HEK293 (cell line): ENCODE data around the gene CTNNA2.

Experiments
- CTCF ChIA-PET: fragments of 350-600 bp; formaldehyde crosslinking; extraction: SDS; loops from one replicate; lab custom pipeline; 2021; ENCODE audit warnings: antibody characterized with exemption; lab: Yijun Ruan, JAX
- POLR2A ChIA-PET: fragments of 300-600 bp; formaldehyde crosslinking; extraction: SDS; loops from one replicate; lab custom pipeline; 2020; ENCODE audit warnings: antibody characterized with exemption, inconsistent platforms; lab: Yijun Ruan, JAX
- H3K27ac ChIP-seq: fragments of 200-500 bp; sonication (Bioruptor generic); 2 replicates; pipeline ENCODE4 v1.5.1; 2014; ENCODE audit warnings: low read depth, low read length, control low read depth, inconsistent platforms; ENCODE audit errors: extremely low read depth
- H3K36me3 ChIP-seq, 2 experiments: fragments of 200-500 bp in 1 of 2; sonication (Bioruptor generic) in 1 of 2; 1 replicate in 1 of 2; 2 replicates in 1 of 2; pipeline ENCODE4 v1.5.1; 2014 to 2017; ENCODE audit warnings: inconsistent platforms in 2 of 2, low read length in 2 of 2; ENCODE audit not compliant: control insufficient read depth in 2 of 2, insufficient read depth in 1 of 2
- H3K4me1 ChIP-seq: fragments of 200-500 bp; sonication (Bioruptor generic); 2 replicates; pipeline ENCODE4 v1.5.1; 2014; ENCODE audit warnings: mild to moderate bottlenecking, low read length, inconsistent platforms; ENCODE audit not compliant: control insufficient read depth, insufficient read depth
- H3K4me3 ChIP-seq: 2 replicates; pipeline ENCODE4 v1.5.1; 2011; ENCODE audit warnings: low read depth, mild to moderate bottlenecking, control low read depth, low read length, moderate library complexity
- H3K9me3 ChIP-seq: fragments of 200-500 bp; sonication (Bioruptor generic); 2 replicates; pipeline ENCODE4 v1.5.1; 2014; ENCODE audit warnings: low read depth, low read length, inconsistent platforms; ENCODE audit not compliant: control insufficient read depth, insufficient read depth
- GLIS1 ChIP-seq: fragments of 450-650 bp; formaldehyde crosslinking; IDR thresholded peaks from 2 replicates; pipeline ENCODE4 v1.5.1; 2016; ENCODE audit warnings: missing biosample characterization, missing genetic modification characterization
- IKZF3 ChIP-seq: fragments of 450-650 bp; IDR thresholded peaks from 2 replicates; pipeline ENCODE4 v1.5.0; 2018; ENCODE audit warnings: missing biosample characterization, mild to moderate bottlenecking, missing genetic modification characterization, moderate library complexity
- KLF1 ChIP-seq: fragments of 450-650 bp; formaldehyde crosslinking; IDR thresholded peaks from 2 replicates; pipeline ENCODE4 v1.5.1; 2016; ENCODE audit warnings: missing biosample characterization, missing genetic modification characterization
- PRDM6 ChIP-seq: fragments of 450-650 bp; formaldehyde crosslinking; IDR thresholded peaks from 2 replicates; pipeline ENCODE4 v1.5.1; 2017; ENCODE audit warnings: missing biosample characterization, missing genetic modification characterization
- TCF7L2 ChIP-seq: IDR thresholded peaks from 2 replicates; pipeline ENCODE4 v1.6.1; 2011; ENCODE audit warnings: low read depth, mild to moderate bottlenecking, inconsistent platforms, low read length, moderate library complexity, borderline replicate concordance
- ZBTB44 ChIP-seq: fragments of 450-650 bp; IDR thresholded peaks from 2 replicates; pipeline ENCODE4 v1.5.1; 2018; ENCODE audit warnings: missing biosample characterization, mild to moderate bottlenecking, missing genetic modification characterization
- ZBTB49 ChIP-seq: fragments of 450-650 bp; formaldehyde crosslinking; IDR thresholded peaks from 2 replicates; pipeline ENCODE4 v1.5.1; 2016; ENCODE audit warnings: missing biosample characterization, missing genetic modification characterization, low read depth
- ZFHX2 ChIP-seq: fragments of 450-650 bp; formaldehyde crosslinking; conservative IDR thresholded peaks from 2 replicates; pipeline ENCODE4 v1.5.1; 2016; ENCODE audit warnings: missing biosample characterization, missing genetic modification characterization
- ZNF148 ChIP-seq: fragments of 450-650 bp; formaldehyde crosslinking; IDR thresholded peaks from 2 replicates; pipeline ENCODE4 v1.5.0; 2017; ENCODE audit warnings: missing biosample characterization, missing genetic modification characterization, borderline replicate concordance
- ZNF174 ChIP-seq: fragments of 450-650 bp; formaldehyde crosslinking; IDR thresholded peaks from 2 replicates; pipeline ENCODE4 v1.5.0; 2017; ENCODE audit warnings: missing biosample characterization, mild to moderate bottlenecking, missing genetic modification characterization
- ZNF211 ChIP-seq: fragments of 450-650 bp; formaldehyde crosslinking; IDR thresholded peaks from 2 replicates; pipeline ENCODE4 v1.5.1; 2016; ENCODE audit warnings: low read depth, missing biosample characterization, missing genetic modification characterization
- ZNF248 ChIP-seq: fragments of 450-650 bp; formaldehyde crosslinking; IDR thresholded peaks from 2 replicates; pipeline ENCODE4 v1.5.1; 2017; ENCODE audit warnings: missing biosample characterization, missing genetic modification characterization
- ZNF266 ChIP-seq: fragments of 450-650 bp; formaldehyde crosslinking; IDR thresholded peaks from 2 replicates; pipeline ENCODE4 v1.5.1; 2016; ENCODE audit warnings: missing biosample characterization, missing genetic modification characterization, low read depth
- ZNF335 ChIP-seq: fragments of 450-650 bp; formaldehyde crosslinking; conservative IDR thresholded peaks from 2 replicates; pipeline ENCODE4 v1.5.1; 2016; ENCODE audit warnings: missing biosample characterization, missing genetic modification characterization
- ZNF639 ChIP-seq: fragments of 450-650 bp; formaldehyde crosslinking; IDR thresholded peaks from 2 replicates; pipeline ENCODE4 v1.5.1; 2016; ENCODE audit warnings: missing biosample characterization, missing genetic modification characterization
- ZNF692 ChIP-seq: fragments of 450-650 bp; formaldehyde crosslinking; IDR thresholded peaks from 2 replicates; pipeline ENCODE4 v1.5.1; 2016; ENCODE audit warnings: missing biosample characterization, missing genetic modification characterization
- ZSCAN23 ChIP-seq: fragments of 450-650 bp; formaldehyde crosslinking; IDR thresholded peaks from 2 replicates; pipeline ENCODE4 v1.5.1; 2016; ENCODE audit warnings: missing biosample characterization, missing genetic modification characterization
- ZSCAN5A ChIP-seq: fragments of 450-650 bp; formaldehyde crosslinking; IDR thresholded peaks from 2 replicates; pipeline ENCODE4 v1.5.1; 2016; ENCODE audit warnings: missing biosample characterization, missing genetic modification characterization

Gene CTNNA2

GRCh38 chr2:79669714-79670113 lies 156.9 kb downstream of the CTNNA2 start:
- Histone ChIP-seq H3K9me3 (no peaks in the 10 kb centered on the region), H3K27ac (no peak overlapping the region)
- TF ChIP-seq ZBTB44 (tag by site-specific recombination) (no peak), KLF1 (tag by site-specific recombination) (no peak), ZNF174 (no peak), ZNF639 (no peak), ZFHX2 (tag by site-specific recombination) (no peak), ZSCAN5A (tag by site-specific recombination) (no peak), ZNF266 (tag by site-specific recombination) (no peak)
- TF ChIP-seq, all 188 proteins: peak for 0
- CTCF ChIA-PET, result no interaction called here
- no peaks in the 10 kb centered on the region for H3K4me1 ChIP-seq
- H3K4me3 ChIP-seq, result no peak overlapping the region
- no peaks in the 10 kb centered on the region for H3K36me3 ChIP-seq
- POLR2A ChIA-PET, result no interaction called here

- H3K36me3 ChIP-seq, result no peaks in the 10 kb centered on the region
- ChIA-PET POLR2A (no interaction called here), CTCF (no interaction called here)
- no peaks in the 10 kb centered on the region for H3K4me1 ChIP-seq
- H3K27ac ChIP-seq, result no peak overlapping the region
- TF ChIP-seq ZNF335 (tag by site-specific recombination), result no peak
- no peak for TF ChIP-seq ZNF211 (tag by site-specific recombination)
- no peak for TF ChIP-seq GLIS1
- no peak for TF ChIP-seq KLF1 (tag by site-specific recombination)
- TF ChIP-seq ZNF692 (tag by site-specific recombination), result no peak
- TF ChIP-seq ZNF148 (tag by site-specific recombination), result no peak
- TF ChIP-seq PRDM6 (tag by site-specific recombination), result no peak
- TF ChIP-seq ZBTB49 (tag by site-specific recombination), result no peak
- no peak for TF ChIP-seq ZSCAN23 (tag by site-specific recombination)
- TF ChIP-seq TCF7L2, result no peak
- TF ChIP-seq IKZF3 (tag by site-specific recombination), result no peak
- TF ChIP-seq ZNF248 (tag by site-specific recombination), result no peak
- H3K9me3 ChIP-seq, result no peaks in the 10 kb centered on the region
- no peak overlapping the region for H3K4me3 ChIP-seq
Observed at GRCh38 chr2:79670198-79670597, 157.3 kb downstream of the CTNNA2 start.
